K562 (cell line): Measurements from ENCODE around the gene RNF31. TPM values are rescaled to one million over a fixed set of nuclear protein-coding genes. Genes with fewer than 3 reads are reported as not detected.
A peak's percentile ranks its signal among the peaks of the same experiment; 100 is the strongest.

Experiments used
- BCOR ChIP-seq: fragments of 450-650 bp; IDR thresholded peaks from 2 replicates; pipeline ENCODE4 v1.6.1; 2016
- CCAR2 ChIP-seq: fragments of 200-400 bp; formaldehyde crosslinking; IDR thresholded peaks from 2 replicates; pipeline ENCODE4 v1.6.1; 2017; ENCODE audit warnings: mild to moderate bottlenecking, low read depth, low read length
- CTBP1 ChIP-seq: fragments of 450-650 bp; IDR thresholded peaks from 2 replicates; pipeline ENCODE4 v1.6.1; 2016; ENCODE audit warnings: borderline replicate concordance
- FOXJ2 ChIP-seq: fragments of 200-800 bp; sonication (Bioruptor generic); IDR thresholded peaks from 2 replicates; pipeline ENCODE4 v1.6.1; 2016; ENCODE audit warnings: missing genetic modification characterization, missing compliant biosample characterization
- HDAC2 ChIP-seq: fragments of 450-650 bp; IDR thresholded peaks from 2 replicates; pipeline ENCODE4 v1.6.1; 2016; ENCODE audit warnings: mild to moderate bottlenecking
- HNRNPUL1 ChIP-seq: fragments of 200-400 bp; formaldehyde crosslinking; IDR thresholded peaks from 2 replicates; pipeline ENCODE4 v1.6.1; 2017; ENCODE audit warnings: low read length
- JUND ChIP-seq, 2 experiments: IDR thresholded peaks; 2 replicates in 1 of 2; 3 replicates in 1 of 2; pipeline ENCODE4 v1.6.1; 2011; ENCODE audit warnings: borderline replicate concordance in 2 of 2, low read depth in 2 of 2, low read length in 2 of 2, improper control_type of control experiment in 1 of 2, missing biosample characterization in 1 of 2, missing genetic modification characterization in 1 of 2, missing genetic modification reagents in 1 of 2
- MAFF ChIP-seq: IDR thresholded peaks from 2 replicates; pipeline ENCODE4 v1.6.1; 2012; ENCODE audit warnings: low read length, improper control_type of control experiment
- PHB ChIP-seq: fragments of 250-450 bp; sonication (Bioruptor Pico); IDR thresholded peaks from 2 replicates; pipeline ENCODE4 v1.5.0; 2021
- POLR2AphosphoS2 ChIP-seq: IDR thresholded peaks from 2 replicates; pipeline ENCODE4 v1.6.1; 2012; ENCODE audit warnings: low read length, improper control_type of control experiment
- PTRF ChIP-seq: fragments of 450-650 bp; IDR thresholded peaks from 2 replicates; pipeline ENCODE4 v1.6.1; 2016; ENCODE audit warnings: mild to moderate bottlenecking, missing genetic modification characterization, missing compliant biosample characterization
- PYGO2 ChIP-seq: fragments of 450-650 bp; IDR thresholded peaks from 2 replicates; pipeline ENCODE4 v1.6.1; 2016; ENCODE audit warnings: mild to moderate bottlenecking, missing genetic modification characterization, moderate library complexity, missing compliant biosample characterization
- SP1 ChIP-seq: sonication (generic); formaldehyde crosslinking; IDR thresholded peaks from 2 replicates; pipeline ENCODE4 v1.8.1; 2022; ENCODE audit warnings: mild to moderate bottlenecking, missing genetic modification reagents
- TAF1 ChIP-seq: IDR thresholded peaks from 2 replicates; pipeline ENCODE4 v1.6.1; 2011; ENCODE audit warnings: mild to moderate bottlenecking, low read length, moderate library complexity; ENCODE audit not compliant: insufficient read depth, control insufficient read depth, severe bottlenecking; ENCODE audit errors: extremely low read depth
- TEAD2 ChIP-seq: fragments of 450-650 bp; IDR thresholded peaks from 2 replicates; pipeline ENCODE4 v1.6.1; 2016; ENCODE audit warnings: missing genetic modification characterization, control low read depth, missing compliant biosample characterization
- ZNF282 ChIP-seq: sonication (generic); formaldehyde crosslinking; IDR thresholded peaks from 2 replicates; pipeline ENCODE4 v1.8.1; 2023; ENCODE audit warnings: missing genetic modification reagents
- ZNF311 ChIP-seq: fragments of 250-450 bp; sonication (Bioruptor Pico); IDR thresholded peaks from 2 replicates; pipeline ENCODE4 v1.4.0; 2020; ENCODE audit warnings: mild to moderate bottlenecking, moderate library complexity
- ZZZ3 ChIP-seq: fragments of 450-650 bp; IDR thresholded peaks from 2 replicates; pipeline ENCODE4 v1.6.1; 2016; ENCODE audit warnings: antibody characterized with exemption, mild to moderate bottlenecking, moderate library complexity
- polyA plus RNA-seq, 8 experiments: library from polyadenylated mRNA; depleted of rRNA in 4 of 8; stranded (reverse) in 5 of 8; unstranded in 3 of 8; fragments of >200 nt; fragmentation: Nextera tagmentation in 2 of 8; fragmentation: Illumina TruSeq in 1 of 8; extraction: Ambion mirVana in 2 of 8; extraction: Trizol in 1 of 8; gene quantifications; 2 replicates each; pipeline versions ENCODE4 v1.2.1 to v1.2.3, GENCODE V29; 2011 to 2014; ENCODE audit warnings: inconsistent platforms in 1 of 8, missing spikeins in 1 of 8
- total RNA-seq, 7 experiments: library from RNA; depleted of rRNA in 6 of 7; stranded (reverse); fragments of >200 nt in 6 of 7; fragmentation: Illumina TruSeq in 2 of 7; extraction: Trizol in 2 of 7; gene quantifications; 2 replicates each; pipeline versions ENCODE4 v1.2.1 to v1.2.3, GENCODE V29; 2011 to 2021; ENCODE audit warnings: low replicate concordance in 1 of 7
- TF ChIP-seq, protein P1 (sequence below): fragments of 250-450 bp; sonication (Bioruptor Pico); IDR thresholded peaks from 2 replicates; pipeline ENCODE4 v1.5.0; 2021; ENCODE audit warnings: mild to moderate bottlenecking, borderline replicate concordance
- TF ChIP-seq, protein P2 (sequence below): fragments of 250-450 bp; sonication (Bioruptor Pico); IDR thresholded peaks from 2 replicates; pipeline ENCODE4 v1.4.0; 2020; ENCODE audit warnings: mild to moderate bottlenecking
- TF ChIP-seq, protein P3 (sequence below): fragments of 450-650 bp; formaldehyde crosslinking; IDR thresholded peaks from 2 replicates; pipeline ENCODE4 v1.4.0; 2020; ENCODE audit warnings: mild to moderate bottlenecking

Gene RNF31
- total and polyA plus RNA-seq, 9 of the 15 experiments (the other 6 are each of a cell fraction or from before 2014, with no cell fraction given), result 3.1 to 47.6 (median 19.1) TPM

- TF ChIP-seq SP1, result peak; percentile 83
- peak; percentile 80 for TF ChIP-seq JUND (IDR thresholded peaks at IDR 0.05; ENCODE audit: borderline replicate concordance, low read depth, low read length)
- TF ChIP-seq JUND (tag; IDR thresholded peaks at IDR 0.05; ENCODE audit: borderline replicate concordance, low read depth, low read length), result no peak; the same call in 2 of the 3 replicates
- TF ChIP-seq ZNF282 (CRISPR knock-in tag), result no peak
- peak; percentile 91; the same call in 1 of the 2 replicates for TF ChIP-seq POLR2AphosphoS2
- no peak for TF ChIP-seq PHB
- TF ChIP-seq BCOR, result no peak
- TF ChIP-seq CCAR2, result no peak
- no peak for TF ChIP-seq FOXJ2 (tag)
- no peak for TF ChIP-seq HNRNPUL1
- TF ChIP-seq, protein P1, sequence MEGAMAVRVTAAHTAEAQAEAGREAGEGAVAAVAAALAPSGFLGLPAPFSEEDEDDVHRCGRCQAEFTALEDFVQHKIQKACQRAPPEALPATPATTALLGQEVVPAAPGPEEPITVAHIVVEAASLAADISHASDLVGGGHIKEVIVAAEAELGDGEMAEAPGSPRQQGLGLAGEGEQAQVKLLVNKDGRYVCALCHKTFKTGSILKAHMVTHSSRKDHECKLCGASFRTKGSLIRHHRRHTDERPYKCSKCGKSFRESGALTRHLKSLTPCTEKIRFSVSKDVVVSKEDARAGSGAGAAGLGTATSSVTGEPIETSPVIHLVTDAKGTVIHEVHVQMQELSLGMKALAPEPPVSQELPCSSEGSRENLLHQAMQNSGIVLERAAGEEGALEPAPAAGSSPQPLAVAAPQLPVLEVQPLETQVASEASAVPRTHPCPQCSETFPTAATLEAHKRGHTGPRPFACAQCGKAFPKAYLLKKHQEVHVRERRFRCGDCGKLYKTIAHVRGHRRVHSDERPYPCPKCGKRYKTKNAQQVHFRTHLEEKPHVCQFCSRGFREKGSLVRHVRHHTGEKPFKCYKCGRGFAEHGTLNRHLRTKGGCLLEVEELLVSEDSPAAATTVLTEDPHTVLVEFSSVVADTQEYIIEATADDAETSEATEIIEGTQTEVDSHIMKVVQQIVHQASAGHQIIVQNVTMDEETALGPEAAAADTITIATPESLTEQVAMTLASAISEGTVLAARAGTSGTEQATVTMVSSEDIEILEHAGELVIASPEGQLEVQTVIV, result no peak
- no peak for TF ChIP-seq MAFF
- TF ChIP-seq, protein P2, sequence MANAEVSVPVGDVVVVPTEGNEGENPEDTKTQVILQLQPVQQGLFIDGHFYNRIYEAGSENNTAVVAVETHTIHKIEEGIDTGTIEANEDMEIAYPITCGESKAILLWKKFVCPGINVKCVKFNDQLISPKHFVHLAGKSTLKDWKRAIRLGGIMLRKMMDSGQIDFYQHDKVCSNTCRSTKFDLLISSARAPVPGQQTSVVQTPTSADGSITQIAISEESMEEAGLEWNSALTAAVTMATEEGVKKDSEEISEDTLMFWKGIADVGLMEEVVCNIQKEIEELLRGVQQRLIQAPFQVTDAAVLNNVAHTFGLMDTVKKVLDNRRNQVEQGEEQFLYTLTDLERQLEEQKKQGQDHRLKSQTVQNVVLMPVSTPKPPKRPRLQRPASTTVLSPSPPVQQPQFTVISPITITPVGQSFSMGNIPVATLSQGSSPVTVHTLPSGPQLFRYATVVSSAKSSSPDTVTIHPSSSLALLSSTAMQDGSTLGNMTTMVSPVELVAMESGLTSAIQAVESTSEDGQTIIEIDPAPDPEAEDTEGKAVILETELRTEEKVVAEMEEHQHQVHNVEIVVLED, result 0 out of 2 replicates have a peak, but pooled peaks have one; percentile 25
- no peak for TF ChIP-seq PYGO2
- TF ChIP-seq PTRF, result no peak
- peak; percentile 51 for TF ChIP-seq TAF1
- no peak for TF ChIP-seq ZZZ3
- 0 out of 2 replicates have a peak, but pooled peaks have one; percentile 19 for TF ChIP-seq CTBP1
- no peak for TF ChIP-seq TEAD2
- TF ChIP-seq HDAC2, result peak; percentile 93
- no peak for TF ChIP-seq ZNF311 (CRISPR knock-in tag)
- TF ChIP-seq, protein P3, sequence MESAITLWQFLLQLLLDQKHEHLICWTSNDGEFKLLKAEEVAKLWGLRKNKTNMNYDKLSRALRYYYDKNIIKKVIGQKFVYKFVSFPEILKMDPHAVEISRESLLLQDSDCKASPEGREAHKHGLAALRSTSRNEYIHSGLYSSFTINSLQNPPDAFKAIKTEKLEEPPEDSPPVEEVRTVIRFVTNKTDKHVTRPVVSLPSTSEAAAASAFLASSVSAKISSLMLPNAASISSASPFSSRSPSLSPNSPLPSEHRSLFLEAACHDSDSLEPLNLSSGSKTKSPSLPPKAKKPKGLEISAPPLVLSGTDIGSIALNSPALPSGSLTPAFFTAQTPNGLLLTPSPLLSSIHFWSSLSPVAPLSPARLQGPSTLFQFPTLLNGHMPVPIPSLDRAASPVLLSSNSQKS, result no peak
These were observed 41.2 kb downstream of the RNF31 start, which contains the start of gene IPO4 (continued) for GRCh38 chr14:24188251-24189058.
